D721Med (cell line): ENCODE data around the gene C1QTNF7.
A peak's percentile ranks its signal among the peaks of the same experiment; 100 is the strongest.

Source experiments
- DNase-seq: peaks from one replicate; pipeline ENCODE4 v3.0.0; 2011; ENCODE audit warnings: low spot score; ENCODE audit not compliant: insufficient read length
- FAIRE-seq: peaks from 2 replicates; lab custom pipeline; 2011; peaks lifted over from hg19 to GRCh38; lab: Jason Lieb, UNC
- CTCF ChIP-seq: IDR thresholded peaks from 2 replicates; pipeline ENCODE4 v1.5.1; 2012; ENCODE audit warnings: mild to moderate bottlenecking, control low read depth; ENCODE audit not compliant: insufficient read depth; ENCODE audit errors: missing control alignments

The C1QTNF7 gene

GRCh38 chr4:15481961-15482745 lies 54.3 kb downstream of the C1QTNF7 start:
- no peak for FAIRE-seq
- no peak for TF ChIP-seq CTCF
- DNase-seq: no peak

GRCh38 chr4:15482842-15483241 lies 55.0 kb downstream of the C1QTNF7 start:
- FAIRE-seq: no peak
- TF ChIP-seq CTCF: no peak
- no peak for DNase-seq

GRCh38 chr4:15488136-15488535 lies 60.3 kb downstream of the C1QTNF7 start:
- no peak for TF ChIP-seq CTCF
- FAIRE-seq: no peak

GRCh38 chr4:15488658-15489470 lies 61.0 kb downstream of the C1QTNF7 start:
- FAIRE-seq: no peak
- no peak for DNase-seq
- TF ChIP-seq CTCF: no peak

More at GRCh38 chr4:15488136-15488535, 60.3 kb downstream of the C1QTNF7 start:
- DNase-seq: no peak

GRCh38 chr4:15489551-15489950 lies 61.7 kb downstream of the C1QTNF7 start:
- DNase-seq (no peak), FAIRE-seq (no peak)
- TF ChIP-seq CTCF: no peak

GRCh38 chr4:15493411-15493810 lies 65.6 kb downstream of the C1QTNF7 start:
- TF ChIP-seq CTCF: no peak
- peak; percentile 77 for FAIRE-seq
- no peak for DNase-seq
